BLaER1 (cell line): ENCODE data around the gene VEGFA.

ENCODE experiments used
- H3K27ac ChIP-seq: shearing (Covaris generic); formaldehyde crosslinking; 2 replicates; pipeline ENCODE4 v1.8.1; 2022
- H3K27me3 ChIP-seq: shearing (Covaris generic); formaldehyde crosslinking; 2 replicates; pipeline ENCODE4 v1.8.1; 2022
- H3K36me3 ChIP-seq: shearing (Covaris generic); formaldehyde crosslinking; 2 replicates; pipeline ENCODE4 v1.8.1; 2022
- H3K4me1 ChIP-seq: shearing (Covaris generic); formaldehyde crosslinking; 2 replicates; pipeline ENCODE4 v1.8.1; 2022
- H3K4me2 ChIP-seq: shearing (Covaris generic); formaldehyde crosslinking; 2 replicates; pipeline ENCODE4 v1.8.1; 2022
- H3K4me3 ChIP-seq: shearing (Covaris generic); formaldehyde crosslinking; 2 replicates; pipeline ENCODE4 v1.8.1; 2022
- H3K9ac ChIP-seq: shearing (Covaris generic); formaldehyde crosslinking; 2 replicates; pipeline ENCODE4 v1.8.1; 2022
- H3K9me3 ChIP-seq: shearing (Covaris generic); formaldehyde crosslinking; 2 replicates; pipeline ENCODE4 v1.8.1; 2022
- H4K20me1 ChIP-seq: shearing (Covaris generic); formaldehyde crosslinking; 2 replicates; pipeline ENCODE4 v1.8.1; 2022
- Cebpa-rat ChIP-seq: shearing (Covaris generic); IDR thresholded peaks from 2 replicates; pipeline ENCODE4 v1.8.1; 2022

Gene VEGFA

GRCh38 chr6:43729537-43729936, 40.5 kb upstream of the VEGFA start:
- H3K27me3 ChIP-seq = no peaks in the 10 kb centered on the region
- peaks cover 32% of the 10 kb centered on the region for H3K4me1 ChIP-seq
- H3K27ac ChIP-seq = no peak overlapping the region
- no peaks in the 10 kb centered on the region for H4K20me1 ChIP-seq
- peaks cover 28% of the 10 kb centered on the region for H3K9me3 ChIP-seq
- no peak overlapping the region for H3K4me3 ChIP-seq
- no peak overlapping the region for H3K9ac ChIP-seq
- TF ChIP-seq Cebpa-rat = no peak
- H3K4me2 ChIP-seq = no peak overlapping the region
- H3K36me3 ChIP-seq = no peaks in the 10 kb centered on the region

DNA sequence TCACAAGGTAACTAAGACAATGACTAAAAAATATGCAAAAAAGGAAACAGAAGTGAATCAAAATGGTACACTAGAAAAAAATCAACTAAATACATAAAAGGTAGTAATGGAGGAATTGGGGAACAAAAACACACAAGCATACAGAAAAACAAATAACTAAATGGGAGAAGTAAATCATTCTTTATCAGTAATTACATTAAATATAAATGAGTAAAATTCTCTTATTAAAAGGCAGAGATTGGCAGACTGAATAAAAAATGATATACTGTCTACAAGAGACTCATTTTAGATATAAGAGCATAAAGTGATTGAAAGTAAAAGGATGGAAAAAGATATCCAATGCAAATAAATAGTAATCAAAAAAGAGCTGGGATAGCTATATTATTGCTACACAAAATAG, 39.4 kb upstream of the VEGFA start:
- H3K36me3 ChIP-seq = no peaks in the 10 kb centered on the region
- H3K27me3 ChIP-seq = no peaks in the 10 kb centered on the region
- H3K27ac ChIP-seq = no peak overlapping the region
- no peaks in the 10 kb centered on the region for H4K20me1 ChIP-seq
- H3K4me1 ChIP-seq = peaks cover 24% of the 10 kb centered on the region
- H3K9me3 ChIP-seq = peaks cover 28% of the 10 kb centered on the region
- no peak overlapping the region for H3K9ac ChIP-seq
- no peak overlapping the region for H3K4me2 ChIP-seq
- TF ChIP-seq Cebpa-rat = no peak
- no peak overlapping the region for H3K4me3 ChIP-seq

DNA sequence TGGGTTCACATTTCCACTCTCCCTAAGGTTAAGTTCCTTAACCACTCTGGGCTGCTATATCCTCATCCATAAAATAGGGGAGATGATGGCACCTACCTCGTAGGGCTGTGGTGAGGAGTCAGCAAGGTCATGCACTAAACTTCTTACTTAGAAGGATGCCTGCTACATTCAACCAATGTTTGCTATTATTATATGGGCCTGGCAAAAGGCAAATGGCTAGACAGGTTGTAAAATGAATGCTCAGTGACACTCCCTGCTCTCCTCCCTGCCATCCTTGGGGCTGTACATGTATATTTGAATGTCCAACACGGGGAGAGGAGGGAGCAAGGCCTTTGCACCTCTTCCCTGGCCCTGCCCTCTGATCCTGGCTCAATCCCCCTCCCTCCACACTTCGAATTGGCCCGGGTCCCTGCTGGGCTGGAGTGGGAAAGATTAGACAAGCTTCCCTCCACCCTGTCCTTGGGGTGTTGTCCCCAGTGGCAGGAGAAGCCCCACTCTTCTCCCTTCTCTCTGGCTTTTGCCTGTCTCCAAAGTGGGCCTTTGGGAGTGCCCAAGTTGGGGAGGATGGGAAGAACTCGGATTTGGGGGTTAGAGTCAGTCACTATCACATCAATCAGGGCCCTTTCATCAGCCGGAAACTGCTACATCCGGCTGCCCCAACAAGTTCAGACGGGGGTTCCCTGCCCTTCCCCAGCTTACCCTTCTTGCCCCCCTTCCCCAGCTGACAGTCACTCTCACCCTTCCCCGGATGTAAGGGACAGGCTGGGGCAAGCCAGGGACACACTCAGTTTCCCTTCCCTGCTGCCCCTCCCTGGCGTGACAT, 36.3 kb upstream of the VEGFA start:
- Histone ChIP-seq H4K20me1 (no peaks in the 10 kb centered on the region), H3K27me3 (no peaks in the 10 kb centered on the region), H3K9ac (no peak overlapping the region), H3K36me3 (no peaks in the 10 kb centered on the region), H3K9me3 (peaks cover 27% of the 10 kb centered on the region), H3K27ac (0 out of 2 replicates have a peak overlapping the region, but pooled peaks have one; percentile 14), H3K4me3 (no peak overlapping the region), H3K4me2 (peak overlapping the region; percentile 39), H3K4me1 (peaks cover 21% of the 10 kb centered on the region)
- no peak for TF ChIP-seq Cebpa-rat

DNA sequence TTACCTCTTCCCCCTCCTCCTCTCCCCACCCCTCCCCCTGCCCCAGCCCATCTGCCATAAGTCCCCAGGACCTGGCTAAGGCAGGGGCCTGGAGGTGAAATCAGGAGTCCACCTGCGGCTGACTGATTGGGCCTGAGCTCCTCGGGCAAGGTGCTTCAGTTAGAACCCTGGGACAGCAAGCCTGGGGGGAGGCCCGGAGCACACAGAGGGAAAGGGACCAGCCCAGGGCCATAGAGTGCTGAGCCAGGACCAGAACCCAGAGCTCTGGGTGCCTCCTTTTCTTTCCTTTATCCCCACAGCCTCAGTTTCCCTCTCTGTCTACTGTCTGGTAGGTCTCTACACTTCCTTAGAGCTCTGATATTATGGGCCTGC, 35.7 kb upstream of the VEGFA start:
- Histone ChIP-seq H3K4me2 (peak overlapping the region; percentile 39), H3K9me3 (peaks cover 23% of the 10 kb centered on the region), H3K27me3 (no peaks in the 10 kb centered on the region), H4K20me1 (no peaks in the 10 kb centered on the region), H3K9ac (no peak overlapping the region), H3K27ac (0 out of 2 replicates have a peak overlapping the region, but pooled peaks have one; percentile 6), H3K4me1 (peaks cover 21% of the 10 kb centered on the region), H3K4me3 (no peak overlapping the region), H3K36me3 (no peaks in the 10 kb centered on the region)
- TF ChIP-seq Cebpa-rat = no peak

- no peaks in the 10 kb centered on the region for H3K36me3 ChIP-seq
- no peaks in the 10 kb centered on the region for H3K27me3 ChIP-seq
- H3K4me2 ChIP-seq = no peak overlapping the region
- no peak overlapping the region for H3K27ac ChIP-seq
- no peak overlapping the region for H3K4me3 ChIP-seq
- H3K4me1 ChIP-seq = peaks cover 21% of the 10 kb centered on the region
- TF ChIP-seq Cebpa-rat = no peak
- peaks cover 12% of the 10 kb centered on the region for H3K9me3 ChIP-seq
- no peaks in the 10 kb centered on the region for H4K20me1 ChIP-seq
- no peak overlapping the region for H3K9ac ChIP-seq
Observed at GRCh38 chr6:43735642-43736199, 34.3 kb upstream of the VEGFA start.

GRCh38 chr6:43736211-43736786, 33.7 kb upstream of the VEGFA start:
- H3K9ac ChIP-seq = no peak overlapping the region
- TF ChIP-seq Cebpa-rat = no peak
- H3K4me2 ChIP-seq = no peak overlapping the region
- no peaks in the 10 kb centered on the region for H4K20me1 ChIP-seq
- no peak overlapping the region for H3K4me3 ChIP-seq
- H3K4me1 ChIP-seq = peaks cover 21% of the 10 kb centered on the region
- H3K27ac ChIP-seq = no peak overlapping the region
- no peaks in the 10 kb centered on the region for H3K36me3 ChIP-seq
- no peaks in the 10 kb centered on the region for H3K27me3 ChIP-seq
- peaks cover 8% of the 10 kb centered on the region for H3K9me3 ChIP-seq

- no peaks in the 10 kb centered on the region for H3K36me3 ChIP-seq
- H3K4me2 ChIP-seq = no peak overlapping the region
- H3K9ac ChIP-seq = no peak overlapping the region
- peaks cover 21% of the 10 kb centered on the region for H3K4me1 ChIP-seq
- H3K27me3 ChIP-seq = no peaks in the 10 kb centered on the region
- H3K27ac ChIP-seq = no peak overlapping the region
- no peaks in the 10 kb centered on the region for H4K20me1 ChIP-seq
- H3K4me3 ChIP-seq = no peak overlapping the region
- H3K9me3 ChIP-seq = peaks cover 4% of the 10 kb centered on the region
- no peak for TF ChIP-seq Cebpa-rat
Observed at GRCh38 chr6:43736844-43737243, 33.2 kb upstream of the VEGFA start.

DNA sequence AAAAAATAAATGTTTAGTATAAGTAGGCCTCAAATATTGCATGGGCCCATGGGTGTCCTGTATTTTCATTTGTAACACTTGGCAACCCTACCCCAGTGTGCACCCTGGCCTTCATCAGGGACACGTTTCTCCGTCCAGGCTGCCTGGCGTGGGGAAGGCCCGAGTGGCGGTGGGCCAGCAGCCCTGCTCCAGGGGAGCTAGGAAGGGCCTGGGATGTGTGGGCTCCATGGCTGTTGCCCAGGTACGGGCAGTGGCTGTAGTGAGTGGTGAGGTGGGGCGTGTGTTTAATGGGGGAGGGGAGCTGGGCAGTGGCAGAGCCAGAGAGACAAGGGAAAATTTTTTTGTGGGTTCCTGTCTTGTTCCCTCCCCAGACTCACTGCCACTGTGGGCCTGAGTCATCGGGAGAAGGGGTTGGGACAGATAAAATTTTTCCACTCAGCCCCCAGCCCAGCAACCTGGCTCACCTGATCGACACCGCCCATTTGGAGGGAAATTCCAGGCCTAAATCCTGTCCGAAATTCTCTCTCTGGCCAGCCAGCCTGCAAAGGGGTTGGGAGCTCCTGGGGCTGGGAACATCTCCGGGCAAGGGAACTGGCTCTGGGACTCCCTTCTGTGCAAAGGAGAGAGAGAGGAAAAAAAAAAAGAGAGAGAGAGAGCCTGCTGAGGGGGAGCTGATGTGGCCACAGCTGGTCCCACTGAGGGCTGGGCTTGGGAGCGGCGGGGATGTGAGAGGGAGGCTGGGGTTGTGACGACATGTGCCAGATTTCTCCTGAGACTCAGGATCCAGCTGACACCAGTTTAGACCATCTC, 32.5 kb upstream of the VEGFA start:
- Histone ChIP-seq H3K9me3 (no peaks in the 10 kb centered on the region), H3K4me2 (no peak overlapping the region), H3K9ac (no peak overlapping the region), H3K36me3 (no peaks in the 10 kb centered on the region), H3K27me3 (no peaks in the 10 kb centered on the region), H3K27ac (no peak overlapping the region), H3K4me1 (peaks cover 21% of the 10 kb centered on the region), H3K4me3 (no peak overlapping the region), H4K20me1 (no peaks in the 10 kb centered on the region)
- no peak for TF ChIP-seq Cebpa-rat

DNA sequence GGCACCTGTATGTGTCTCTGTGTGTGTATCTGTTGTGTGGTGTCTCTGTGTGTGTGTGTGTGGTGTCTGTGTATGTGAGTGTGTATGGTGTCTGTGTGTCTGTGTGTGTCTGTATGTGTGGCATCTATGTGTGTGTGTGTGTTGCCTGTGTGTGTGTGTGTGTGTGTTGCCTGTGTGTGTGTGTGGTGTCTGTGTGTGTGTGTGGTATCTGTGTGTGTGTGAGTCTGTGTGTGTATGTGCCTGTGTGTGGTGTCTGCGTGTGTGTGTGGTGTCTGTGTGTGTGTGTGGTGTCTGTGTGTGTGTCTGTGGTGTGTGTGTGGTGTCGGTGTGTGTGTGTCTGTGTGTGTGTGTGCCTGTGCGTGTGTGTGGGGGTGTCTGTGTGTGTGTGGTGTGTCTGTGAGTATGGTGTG, 31.7 kb upstream of the VEGFA start:
- Histone ChIP-seq H3K9ac (no peak overlapping the region), H3K36me3 (no peaks in the 10 kb centered on the region), H3K4me1 (peaks cover 21% of the 10 kb centered on the region), H4K20me1 (no peaks in the 10 kb centered on the region), H3K27ac (no peak overlapping the region), H3K9me3 (no peaks in the 10 kb centered on the region), H3K27me3 (no peaks in the 10 kb centered on the region), H3K4me3 (no peak overlapping the region), H3K4me2 (no peak overlapping the region)
- TF ChIP-seq Cebpa-rat = no peak
